Muscle layer of duodenum (tissue), 2 donors: Measurements from ENCODE around the gene MADD.

Source experiments
- H3K27ac ChIP-seq: one replicate; pipeline ENCODE4 v1.7.0; 2013; ENCODE audit warnings: mild to moderate bottlenecking, low read length
- H3K27me3 ChIP-seq: one replicate; pipeline ENCODE4 v1.7.0; 2013; ENCODE audit warnings: low read depth, mild to moderate bottlenecking, control low read depth, low read length
- H3K36me3 ChIP-seq, 2 donors: one replicate each; pipeline ENCODE4 v1.7.0; 2013; ENCODE audit warnings: low read length in 2 of 2, control low read depth in 1 of 2, mild to moderate bottlenecking in 1 of 2; ENCODE audit not compliant: insufficient read depth in 2 of 2, control insufficient read depth in 1 of 2
- H3K4me1 ChIP-seq, 2 donors: one replicate each; pipeline ENCODE4 v1.7.0; 2013; ENCODE audit warnings: low read length in 2 of 2, mild to moderate bottlenecking in 2 of 2, control low read depth in 1 of 2, moderate library complexity in 1 of 2; ENCODE audit not compliant: insufficient read depth in 2 of 2, control insufficient read depth in 1 of 2
- H3K4me3 ChIP-seq, 2 donors: one replicate each; pipeline ENCODE4 v1.7.0; 2013; ENCODE audit warnings: low read length in 2 of 2, low read depth in 1 of 2, mild to moderate bottlenecking in 1 of 2
- H3K9me3 ChIP-seq, 2 donors: one replicate each; pipeline ENCODE4 v1.7.0; 2013; ENCODE audit warnings: low read length in 2 of 2, control low read depth in 1 of 2, mild to moderate bottlenecking in 1 of 2; ENCODE audit not compliant: control insufficient read depth in 1 of 2
- donor health status: healthy.

MADD gene

GRCh38 chr11:47269829-47270305 is at the start of gene MADD:
TSS of gene MADD (plus strand) at chr11:47270133.
- Histone ChIP-seq H3K27me3 (no peaks in the 10 kb centered on the region), H3K4me3 (peak within 1 kb of the TSS; percentile 68 to 80), H3K27ac (peak within 1 kb of the TSS; percentile 87), H3K36me3 (peaks cover 7% of the 10 kb centered on the region in 2 donors), H3K9me3 (no peaks in the 10 kb centered on the region), H3K4me1 (peaks cover 30 to 38% of the 10 kb centered on the region in 2 donors)

- Histone ChIP-seq H3K9me3 (no peaks in the 10 kb centered on the region), H3K27ac (no peak overlapping the region), H3K4me3 (no peak overlapping the region), H3K36me3 (peaks cover 0 to 13% of the 10 kb centered on the region in 2 donors), H3K4me1 (peaks cover 0 to 25% of the 10 kb centered on the region in 2 donors), H3K27me3 (no peaks in the 10 kb centered on the region)
These were observed 49.5 kb upstream of the MADD start for GRCh38 chr11:47220401-47220821.

GRCh38 chr11:47222696-47223095 is 47.2 kb upstream of the MADD start:
- H3K4me1 ChIP-seq: peaks cover 0 to 16% of the 10 kb centered on the region in 2 donors
- no peaks in the 10 kb centered on the region for H3K9me3 ChIP-seq
- no peak overlapping the region for H3K27ac ChIP-seq
- peaks cover 0 to 25% of the 10 kb centered on the region in 2 donors for H3K36me3 ChIP-seq
- no peaks in the 10 kb centered on the region for H3K27me3 ChIP-seq
- no peak overlapping the region for H3K4me3 ChIP-seq

GRCh38 chr11:47225552-47226400 is 44.2 kb upstream of the MADD start:
- peaks cover 10 to 39% of the 10 kb centered on the region in 2 donors for H3K36me3 ChIP-seq
- H3K9me3 ChIP-seq: no peaks in the 10 kb centered on the region
- no peak overlapping the region for H3K4me3 ChIP-seq
- H3K27me3 ChIP-seq: no peaks in the 10 kb centered on the region
- no peak overlapping the region for H3K27ac ChIP-seq
- H3K4me1 ChIP-seq: no peaks in the 10 kb centered on the region

- H3K36me3 ChIP-seq: peaks cover 13 to 44% of the 10 kb centered on the region in 2 donors
- no peak overlapping the region for H3K27ac ChIP-seq
- H3K27me3 ChIP-seq: no peaks in the 10 kb centered on the region
- no peak overlapping the region for H3K4me3 ChIP-seq
- no peaks in the 10 kb centered on the region for H3K9me3 ChIP-seq
- H3K4me1 ChIP-seq: peaks cover 0 to 4% of the 10 kb centered on the region in 2 donors
These were observed 40.8 kb upstream of the MADD start for GRCh38 chr11:47229161-47229560.

GRCh38 chr11:47233051-47233450 is 36.9 kb upstream of the MADD start:
- Histone ChIP-seq H3K4me3 (no peak overlapping the region), H3K27ac (no peak overlapping the region), H3K36me3 (peaks cover 13 to 39% of the 10 kb centered on the region in 2 donors), H3K27me3 (no peaks in the 10 kb centered on the region), H3K9me3 (no peaks in the 10 kb centered on the region), H3K4me1 (peaks cover 0 to 7% of the 10 kb centered on the region in 2 donors)

- H3K4me1 ChIP-seq: peaks cover 0 to 7% of the 10 kb centered on the region in 2 donors
- H3K36me3 ChIP-seq: peaks cover 17 to 36% of the 10 kb centered on the region in 2 donors
These were observed 35.8 kb upstream of the MADD start for GRCh38 chr11:47233989-47234668.

GRCh38 chr11:47234669-47235100 is 35.2 kb upstream of the MADD start:
- H3K27ac ChIP-seq: peak overlapping the region; percentile 36
- no peaks in the 10 kb centered on the region for H3K9me3 ChIP-seq
- H3K27me3 ChIP-seq: no peaks in the 10 kb centered on the region
- peaks cover 0 to 7% of the 10 kb centered on the region in 2 donors for H3K4me1 ChIP-seq
- H3K4me3 ChIP-seq: peak overlapping the region in 1 of 2 donors; percentile 26
- H3K36me3 ChIP-seq: peaks cover 19 to 36% of the 10 kb centered on the region in 2 donors

More at GRCh38 chr11:47233989-47234668, 35.8 kb upstream of the MADD start:
- Histone ChIP-seq H3K9me3 (no peaks in the 10 kb centered on the region), H3K27ac (peak overlapping the region; percentile 36), H3K4me3 (peak overlapping the region in 1 of 2 donors; percentile 26), H3K27me3 (no peaks in the 10 kb centered on the region)

- Histone ChIP-seq H3K4me1 (peaks cover 0 to 7% of the 10 kb centered on the region in 2 donors), H3K36me3 (peaks cover 22 to 38% of the 10 kb centered on the region in 2 donors), H3K27me3 (no peaks in the 10 kb centered on the region), H3K9me3 (no peaks in the 10 kb centered on the region), H3K4me3 (no peak overlapping the region), H3K27ac (no peak overlapping the region)
These were observed 34.8 kb upstream of the MADD start for GRCh38 chr11:47235163-47235562.

- no peaks in the 10 kb centered on the region for H3K27me3 ChIP-seq
- H3K9me3 ChIP-seq: no peaks in the 10 kb centered on the region
- no peak overlapping the region for H3K4me3 ChIP-seq
- peaks cover 0 to 7% of the 10 kb centered on the region in 2 donors for H3K4me1 ChIP-seq
- peaks cover 27 to 45% of the 10 kb centered on the region in 2 donors for H3K36me3 ChIP-seq
- H3K27ac ChIP-seq: no peak overlapping the region
These were observed 33.5 kb upstream of the MADD start for GRCh38 chr11:47236482-47236881.

- peaks cover 51 to 60% of the 10 kb centered on the region in 2 donors for H3K36me3 ChIP-seq
- no peaks in the 10 kb centered on the region for H3K4me1 ChIP-seq
- H3K27ac ChIP-seq: no peak overlapping the region
- H3K9me3 ChIP-seq: no peaks in the 10 kb centered on the region
- H3K27me3 ChIP-seq: no peaks in the 10 kb centered on the region
- H3K4me3 ChIP-seq: no peak overlapping the region
These were observed 30.1 kb upstream of the MADD start for GRCh38 chr11:47239852-47240251.
